Left ventricle myocardium inferior (tissue), 1 donor: ENCODE results near the gene FBXL7. TPM values are rescaled to one million over a fixed set of nuclear protein-coding genes. Genes with fewer than 3 reads are reported as not detected.

Experiments used
- DNase-seq: peaks from one replicate; pipeline ENCODE4 v3.0.0-alpha.2; 2020
- H3K27ac ChIP-seq: fragments of 200-600 bp; replicated peaks from 2 replicates; pipeline ENCODE4 v1.8.0; 2021
- H3K27me3 ChIP-seq: fragments of 200-600 bp; 2 replicates; pipeline ENCODE4 v1.8.0; 2021; ENCODE audit warnings: low read depth
- H3K36me3 ChIP-seq: fragments of 200-600 bp; 2 replicates; pipeline ENCODE4 v1.8.0; 2021
- H3K4me1 ChIP-seq: fragments of 200-600 bp; 2 replicates; pipeline ENCODE4 v1.8.0; 2021
- H3K4me3 ChIP-seq: fragments of 200-600 bp; 2 replicates; pipeline ENCODE4 v1.8.0; 2021; ENCODE audit warnings: mild to moderate bottlenecking, moderate library complexity
- H3K9me3 ChIP-seq: fragments of 200-600 bp; replicated peaks from 2 replicates; pipeline ENCODE4 v1.8.0; 2021
- CTCF ChIP-seq: fragments of 200-600 bp; IDR thresholded peaks from 2 replicates; pipeline ENCODE4 v1.8.0; 2021; ENCODE audit warnings: antibody characterized with exemption, mild to moderate bottlenecking, borderline replicate concordance
- intact Hi-C: fragments of 100-400 bp; cut with micrococcal nuclease; formaldehyde crosslinking; loops from one replicate; pipeline ENCODE4 v1.11.0; 2022
- total RNA-seq: library from RNA; stranded (reverse); fragmentation: NEBNext Ultra II Directional; extraction: Animal tissue kit (Norgen Biotek cat#: 25700); gene quantifications from one replicate; pipeline ENCODE4 v1.2.1, GENCODE V29; 2021
- donor health status: DM: no; HTN: yes; CAD: no; lungs with severe emphysema.

The FBXL7 gene
- total RNA-seq, 1 donor from 2014 or later: 27.7 TPM

- H3K9me3 ChIP-seq: no peaks in the 10 kb centered on the region
- intact Hi-C loops: no loop called here
- TF ChIP-seq CTCF: no peak
- H3K27ac ChIP-seq: no peak overlapping the region
- H3K36me3 ChIP-seq: no peaks in the 10 kb centered on the region
- peaks cover 25% of the 10 kb centered on the region for H3K4me1 ChIP-seq
- no peaks in the 10 kb centered on the region for H3K27me3 ChIP-seq
- no peak overlapping the region for H3K4me3 ChIP-seq
- no peak for DNase-seq
Observed at GRCh38 chr5:15748266-15748665, 248.3 kb downstream of the FBXL7 start.

GRCh38 chr5:15752663-15753285, 252.8 kb downstream of the FBXL7 start:
- peaks cover 12% of the 10 kb centered on the region for H3K9me3 ChIP-seq
- no peaks in the 10 kb centered on the region for H3K27me3 ChIP-seq
- H3K36me3 ChIP-seq: no peaks in the 10 kb centered on the region
- intact Hi-C loops: no loop called here
- TF ChIP-seq CTCF: no peak
- peaks cover 34% of the 10 kb centered on the region for H3K4me1 ChIP-seq
- H3K4me3 ChIP-seq: peak overlapping the region; percentile 59
- no peak overlapping the region for H3K27ac ChIP-seq
- peak; percentile 73 for DNase-seq

GRCh38 chr5:15753752-15754151, 253.8 kb downstream of the FBXL7 start:
- Histone ChIP-seq H3K27me3 (no peaks in the 10 kb centered on the region), H3K4me3 (no peak overlapping the region), H3K4me1 (peaks cover 34% of the 10 kb centered on the region), H3K9me3 (peaks cover 12% of the 10 kb centered on the region), H3K27ac (no peak overlapping the region), H3K36me3 (no peaks in the 10 kb centered on the region)
- intact Hi-C loops: no loop called here
- TF ChIP-seq CTCF: no peak
- no peak for DNase-seq

GRCh38 chr5:15757103-15757502, 257.1 kb downstream of the FBXL7 start:
- Histone ChIP-seq H3K9me3 (peaks cover 12% of the 10 kb centered on the region), H3K4me3 (no peak overlapping the region), H3K27me3 (no peaks in the 10 kb centered on the region), H3K27ac (no peak overlapping the region), H3K36me3 (no peaks in the 10 kb centered on the region), H3K4me1 (peaks cover 34% of the 10 kb centered on the region)
- no peak for TF ChIP-seq CTCF
- intact Hi-C loops: no loop called here
- no peak for DNase-seq

- no peak for TF ChIP-seq CTCF
- no peak overlapping the region for H3K4me3 ChIP-seq
- peaks cover 29% of the 10 kb centered on the region for H3K4me1 ChIP-seq
- intact Hi-C loops: no loop called here
- H3K27me3 ChIP-seq: no peaks in the 10 kb centered on the region
- peaks cover 12% of the 10 kb centered on the region for H3K9me3 ChIP-seq
- no peak overlapping the region for H3K27ac ChIP-seq
- DNase-seq: no peak
- H3K36me3 ChIP-seq: no peaks in the 10 kb centered on the region
Observed at GRCh38 chr5:15757619-15758018, 257.6 kb downstream of the FBXL7 start.

- Histone ChIP-seq H3K36me3 (no peaks in the 10 kb centered on the region), H3K4me1 (peaks cover 13% of the 10 kb centered on the region), H3K27ac (no peak overlapping the region), H3K27me3 (no peaks in the 10 kb centered on the region), H3K4me3 (no peak overlapping the region), H3K9me3 (no peaks in the 10 kb centered on the region)
- intact Hi-C loops: no loop called here
- TF ChIP-seq CTCF: no peak
- no peak for DNase-seq
Observed at GRCh38 chr5:15762668-15763067, 262.7 kb downstream of the FBXL7 start.
